Measurements from ENCODE around the gene LRRC41.

Gene LRRC41

DNA sequence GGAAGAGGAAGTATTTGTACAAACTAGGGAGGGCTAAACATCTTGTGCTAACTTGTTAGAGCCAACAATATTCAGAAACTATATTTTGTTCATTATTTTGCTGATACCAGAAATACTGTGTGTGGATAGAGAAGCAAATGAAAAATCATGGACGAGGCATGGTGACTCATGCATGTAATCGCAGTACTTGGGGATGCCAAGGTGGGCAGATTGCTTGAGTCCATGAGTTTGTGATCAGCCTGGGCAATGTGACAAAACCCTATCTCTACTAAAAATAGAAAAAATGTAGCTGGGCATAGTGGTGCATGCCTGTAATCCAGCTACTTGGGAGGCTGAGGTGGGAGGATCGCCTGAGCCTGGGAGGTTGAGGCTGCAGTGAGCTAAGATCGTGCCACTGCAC, 13.4 kb downstream of the LRRC41 start:
- no peak for DNase-seq (ENCODE audit: extremely low spot score, insufficient read length, low read depth)
- no peak for FAIRE-seq

DNA sequence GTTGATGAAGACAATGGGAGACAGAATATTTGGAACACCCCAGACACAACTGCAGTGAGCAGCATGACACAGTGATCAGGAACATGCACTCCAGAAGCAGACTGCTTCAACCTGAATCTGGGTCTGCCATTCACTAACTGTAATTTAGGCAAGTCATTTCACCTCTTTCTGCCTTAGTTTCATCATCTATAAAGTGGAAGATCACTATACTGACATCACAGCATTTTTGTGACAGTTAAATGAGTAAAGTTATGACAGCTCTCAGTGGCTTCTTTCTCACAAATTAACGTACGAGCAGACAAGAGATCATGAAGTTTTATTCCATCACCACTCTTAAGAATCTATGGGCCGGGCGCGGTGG, 14.3 kb downstream of the LRRC41 start:
- FAIRE-seq (no peak), DNase-seq (ENCODE audit: extremely low spot score, insufficient read length, low read depth) (no peak)

DNA sequence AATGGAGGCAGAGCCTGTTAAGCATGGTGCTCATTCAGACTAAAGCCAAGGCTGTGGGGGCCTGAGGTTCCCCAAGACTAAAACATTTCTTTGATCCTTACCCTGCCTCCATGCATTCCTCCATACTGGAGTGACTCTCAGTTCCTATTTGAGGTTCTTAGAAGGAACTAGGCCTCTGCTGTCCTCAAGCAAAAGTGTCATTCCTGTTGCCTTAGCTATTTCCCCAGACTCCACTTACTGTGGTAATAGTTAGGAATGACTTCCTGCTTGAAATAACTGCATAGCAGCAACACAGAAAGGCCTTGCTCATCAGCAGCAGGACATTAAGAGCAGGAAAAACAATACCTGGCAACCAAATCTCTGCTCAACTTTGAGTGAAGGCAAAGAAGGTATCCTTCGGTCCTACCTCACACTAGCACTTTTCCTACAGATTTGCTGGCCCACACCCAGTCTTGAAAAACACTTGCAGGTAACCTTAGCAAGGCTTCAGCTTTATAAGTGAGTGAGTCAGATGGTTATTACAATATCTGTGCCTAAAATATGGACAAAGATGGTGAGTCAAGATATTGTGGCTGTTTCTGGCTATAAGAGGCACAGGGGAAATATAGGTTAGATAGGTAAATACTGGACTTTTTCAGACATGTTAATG, 14.8 kb downstream of the LRRC41 start:
- DNase-seq (ENCODE audit: extremely low spot score, insufficient read length, low read depth) (no peak), FAIRE-seq (no peak)

DNA sequence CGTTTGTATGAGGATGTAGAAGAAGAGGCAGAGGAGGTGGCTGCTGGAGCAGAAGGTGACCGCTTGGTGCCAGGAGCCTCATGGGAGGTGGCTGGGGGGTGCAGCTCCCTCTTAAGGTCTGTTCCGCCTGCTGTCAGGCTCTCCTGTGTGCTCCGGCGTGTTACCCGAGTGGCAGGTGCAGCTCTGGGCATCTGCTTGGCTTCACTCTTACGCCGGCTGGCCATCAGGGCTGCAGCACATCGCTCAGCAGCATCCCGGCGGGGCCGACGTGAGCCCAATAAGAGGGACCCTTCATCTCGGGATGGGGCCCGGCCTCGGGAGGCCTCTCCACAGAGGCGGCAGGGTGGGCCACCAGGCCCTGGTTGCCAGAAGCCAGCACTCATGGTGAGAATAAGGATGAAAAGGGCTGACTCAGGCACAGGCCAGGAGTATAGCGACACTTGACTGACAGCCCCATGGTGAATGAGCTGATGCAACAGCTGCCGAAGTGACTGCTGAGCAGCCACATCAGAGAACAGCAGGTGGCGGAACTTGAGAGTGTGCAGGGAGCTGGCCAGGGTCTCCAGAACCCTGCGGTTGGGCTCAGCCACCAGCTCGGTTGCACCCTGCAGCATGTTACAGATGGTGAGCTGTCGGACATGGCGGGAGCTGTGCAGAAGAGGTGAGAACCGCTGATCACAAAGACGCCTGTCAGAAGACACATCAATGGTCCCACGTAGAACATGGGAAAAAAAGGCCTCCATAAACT, 17.5 kb downstream of the LRRC41 start:
- FAIRE-seq (no peak), DNase-seq (ENCODE audit: extremely low spot score, insufficient read length, low read depth) (no peak)

DNA sequence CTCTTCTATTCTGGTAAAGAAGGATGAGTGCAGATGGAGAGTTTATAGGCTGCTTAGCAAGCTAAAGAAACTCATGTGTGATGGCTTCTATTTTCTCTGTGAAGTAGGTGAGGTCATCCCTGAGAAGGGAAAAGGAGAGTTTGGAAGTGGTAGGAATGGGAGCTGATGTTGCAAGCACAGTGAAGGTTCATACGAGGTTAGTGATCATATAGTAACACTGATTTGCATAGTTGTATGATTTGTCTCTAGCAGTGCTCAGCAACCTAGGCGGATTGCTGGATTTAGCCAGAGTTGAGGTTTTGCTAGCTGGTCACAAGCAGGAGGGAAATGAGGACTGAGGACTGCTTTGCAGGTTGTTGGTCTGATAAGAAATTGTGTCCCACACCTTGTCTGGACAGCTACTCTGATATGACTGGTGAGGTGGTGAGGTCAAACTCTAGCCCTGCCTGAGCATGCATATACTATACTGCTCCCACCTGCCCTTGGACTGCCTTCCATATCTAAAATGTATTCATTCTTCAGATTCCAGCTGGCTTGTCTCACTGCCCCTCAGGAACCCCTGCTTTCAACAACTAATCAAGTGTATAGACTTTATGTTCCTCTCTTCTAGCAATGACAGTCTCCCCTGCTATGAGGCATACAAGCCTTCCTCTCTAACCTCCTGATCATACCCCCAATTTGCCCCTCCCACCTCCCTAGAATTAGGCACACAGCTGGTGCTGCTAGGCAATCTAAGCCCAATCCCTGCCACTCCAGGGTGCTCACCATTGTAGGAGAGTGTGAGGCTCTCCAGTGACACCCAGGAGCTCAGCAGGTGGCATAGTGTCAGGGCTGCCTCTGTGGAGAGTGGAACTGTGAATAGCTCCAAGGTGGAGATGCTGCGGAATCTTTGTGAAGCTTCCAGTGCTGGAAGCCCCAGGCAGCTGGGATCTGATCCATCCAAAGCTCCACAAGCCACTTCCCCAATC, 18.5 kb downstream of the LRRC41 start:
- DNase-seq (ENCODE audit: extremely low spot score, insufficient read length, low read depth) (no peak), FAIRE-seq (no peak)

DNA sequence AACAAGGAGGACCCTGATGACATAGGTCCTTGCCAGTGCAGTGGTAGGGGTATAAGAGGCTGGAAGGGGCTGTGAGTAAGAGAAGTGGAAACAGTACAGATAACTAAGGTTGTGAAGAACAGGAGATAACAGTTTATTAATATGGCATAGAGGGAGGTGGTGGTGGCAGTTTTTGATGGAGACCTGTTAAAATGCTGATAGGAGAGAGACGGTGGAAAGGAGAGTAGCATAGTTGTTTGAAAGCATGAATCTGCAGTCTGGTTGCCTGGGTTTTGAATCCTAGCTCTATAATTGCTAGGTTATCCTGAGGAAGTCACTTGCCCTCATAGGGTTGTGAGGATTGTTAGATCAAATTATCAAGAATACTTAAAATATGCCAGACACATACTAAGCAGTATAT, 19.4 kb downstream of the LRRC41 start:
- DNase-seq (ENCODE audit: extremely low spot score, insufficient read length, low read depth): no peak
- no peak for FAIRE-seq

DNA sequence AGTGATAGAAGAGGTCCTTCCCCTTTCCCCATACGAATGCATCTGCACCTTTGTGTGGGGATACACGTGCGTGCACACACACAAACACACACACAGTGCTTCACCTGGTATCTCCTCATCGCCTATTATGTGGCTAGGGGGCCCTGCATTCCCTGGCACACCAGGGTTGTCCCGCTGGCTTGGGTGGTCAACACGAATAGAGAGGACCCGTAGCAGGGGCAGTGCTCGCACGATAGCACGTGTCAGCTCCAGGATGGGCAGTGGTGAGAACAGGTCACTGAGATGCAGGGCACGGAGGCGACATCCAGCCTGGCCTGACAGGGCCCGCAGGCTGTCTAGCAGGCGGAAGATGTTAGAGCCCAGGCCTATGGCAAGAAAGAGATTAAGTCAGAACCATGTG, 22.4 kb downstream of the LRRC41 start:
- FAIRE-seq (no peak), DNase-seq (ENCODE audit: extremely low spot score, insufficient read length, low read depth) (no peak)

DNA sequence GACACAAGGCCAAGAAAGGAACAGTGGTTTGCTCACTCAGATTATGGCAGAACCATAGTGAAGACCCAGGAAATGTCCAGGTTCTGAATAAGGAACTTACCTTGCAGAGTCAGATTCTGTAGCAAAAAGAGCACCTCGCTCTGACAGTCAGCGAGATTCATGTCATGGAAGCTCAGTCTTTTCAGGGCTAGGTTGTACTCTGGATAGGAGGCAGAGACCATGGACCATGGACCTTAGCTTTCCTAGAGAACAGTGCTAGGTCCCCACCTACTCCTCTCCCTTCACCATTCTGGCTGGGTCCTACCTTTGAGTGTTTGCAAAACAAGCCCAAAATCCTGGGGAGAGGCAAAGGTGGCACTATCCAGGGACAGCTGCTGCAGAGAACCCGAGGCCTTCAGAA, 23.3 kb downstream of the LRRC41 start:
- DNase-seq (ENCODE audit: extremely low spot score, insufficient read length, low read depth) (no peak), FAIRE-seq (no peak)

DNA sequence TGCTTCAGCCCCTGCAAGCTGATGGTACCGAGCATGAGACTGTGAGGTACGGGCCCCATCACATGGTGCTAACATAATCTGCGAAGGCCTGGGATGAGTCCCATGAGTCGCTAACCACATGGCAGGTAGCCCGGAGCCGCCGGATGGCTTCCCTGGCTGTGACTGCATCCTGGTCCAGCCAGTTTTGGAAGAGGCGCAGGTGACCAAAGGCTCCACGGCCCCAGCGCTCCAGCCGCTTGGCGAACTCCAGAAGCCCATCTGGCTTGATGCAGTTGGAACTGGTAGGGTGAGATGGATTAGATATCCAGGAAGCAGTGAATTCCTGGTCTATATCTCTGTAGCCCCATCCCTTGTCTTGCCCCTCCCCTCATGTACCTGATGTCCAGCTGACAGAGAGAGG, 24.6 kb downstream of the LRRC41 start:
- no peak for FAIRE-seq

DNA sequence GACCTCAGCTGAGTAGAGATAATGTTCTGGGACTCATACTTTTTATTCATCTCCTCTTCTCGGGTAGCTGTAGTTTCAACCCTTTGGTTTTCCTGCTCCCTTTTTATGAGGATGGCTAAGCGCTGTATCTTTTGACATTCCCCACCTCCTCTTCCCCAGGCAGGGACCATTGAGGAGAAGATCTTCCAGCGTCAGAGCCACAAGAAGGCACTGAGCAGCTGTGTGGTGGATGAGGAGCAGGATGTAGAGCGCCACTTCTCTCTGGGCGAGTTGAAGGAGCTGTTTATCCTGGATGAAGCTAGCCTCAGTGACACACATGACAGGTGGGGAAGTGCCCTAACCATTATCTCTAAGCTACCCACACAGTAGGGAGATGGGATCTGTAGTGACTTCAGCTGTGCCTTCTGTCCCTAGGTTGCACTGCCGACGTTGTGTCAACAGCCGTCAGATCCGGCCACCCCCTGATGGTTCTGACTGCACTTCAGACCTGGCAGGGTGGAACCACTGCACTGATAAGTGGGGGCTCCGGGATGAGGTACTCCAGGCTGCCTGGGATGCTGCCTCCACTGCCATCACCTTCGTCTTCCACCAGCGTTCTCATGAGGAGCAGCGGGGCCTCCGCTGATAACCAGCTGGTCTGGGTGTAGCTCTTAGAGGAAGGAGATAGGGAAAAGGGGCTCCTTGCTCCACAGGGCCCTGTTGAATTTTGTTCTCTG, 25.6 kb downstream of the LRRC41 start:
- FAIRE-seq (no peak), DNase-seq (ENCODE audit: extremely low spot score, insufficient read length, low read depth) (no peak)

More for the DNA sequence above, 24.6 kb downstream of the LRRC41 start:
- DNase-seq (ENCODE audit: extremely low spot score, insufficient read length, low read depth): no peak

DNA sequence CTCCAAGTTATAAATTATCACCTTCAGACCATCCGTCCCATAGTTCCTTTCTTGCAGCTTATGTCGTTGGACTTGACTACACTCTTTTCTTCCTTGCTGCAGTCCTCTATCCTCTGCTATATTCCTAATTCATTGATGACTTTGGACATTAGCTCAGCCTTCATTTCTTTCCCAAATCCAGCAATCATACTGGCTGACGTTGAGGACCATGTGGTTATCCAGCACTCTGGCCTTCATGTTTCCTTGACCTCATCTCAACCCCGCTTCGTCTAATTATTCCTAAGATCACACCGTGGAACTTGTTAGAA, 28.4 kb downstream of the LRRC41 start:
- FAIRE-seq: no peak
- no peak for DNase-seq (ENCODE audit: extremely low spot score, insufficient read length, low read depth)

DNA sequence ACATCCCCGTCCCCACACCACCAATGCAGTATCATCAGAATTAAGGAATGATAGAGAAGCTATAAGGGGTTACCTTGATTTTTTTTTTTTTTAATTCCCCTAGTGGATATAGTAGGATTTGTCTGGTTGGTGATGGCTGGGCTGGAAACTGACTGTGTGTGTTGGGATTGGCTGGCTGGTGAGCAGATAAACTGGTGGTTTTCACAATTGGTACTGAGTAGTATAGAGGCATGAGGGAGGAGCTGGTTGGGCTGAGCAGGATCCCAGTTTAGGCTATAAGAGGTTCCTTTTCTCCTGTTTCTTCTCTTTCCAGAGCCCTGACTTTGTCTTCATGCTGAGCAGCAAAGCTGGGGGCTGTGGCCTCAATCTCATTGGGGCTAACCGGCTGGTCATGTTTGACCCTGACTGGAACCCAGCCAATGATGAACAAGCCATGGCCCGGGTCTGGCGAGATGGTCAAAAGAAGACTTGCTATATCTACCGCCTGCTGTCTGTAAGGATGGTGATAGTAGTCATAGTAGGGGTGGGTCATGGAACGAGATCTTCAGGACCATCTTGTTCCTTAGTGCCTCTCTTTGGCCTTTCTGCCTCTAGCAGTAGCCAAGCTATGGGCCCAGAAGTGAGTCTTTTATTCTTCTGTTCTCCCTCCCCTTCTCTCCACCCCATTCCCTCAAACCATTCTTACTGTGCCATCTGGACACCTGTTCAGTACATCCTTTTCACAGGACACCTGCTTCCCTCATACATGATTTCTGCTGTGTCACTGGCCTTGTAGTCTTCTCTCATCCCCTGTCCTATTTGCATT, 29.0 kb downstream of the LRRC41 start:
- FAIRE-seq (no peak), DNase-seq (ENCODE audit: extremely low spot score, insufficient read length, low read depth) (no peak)

DNA sequence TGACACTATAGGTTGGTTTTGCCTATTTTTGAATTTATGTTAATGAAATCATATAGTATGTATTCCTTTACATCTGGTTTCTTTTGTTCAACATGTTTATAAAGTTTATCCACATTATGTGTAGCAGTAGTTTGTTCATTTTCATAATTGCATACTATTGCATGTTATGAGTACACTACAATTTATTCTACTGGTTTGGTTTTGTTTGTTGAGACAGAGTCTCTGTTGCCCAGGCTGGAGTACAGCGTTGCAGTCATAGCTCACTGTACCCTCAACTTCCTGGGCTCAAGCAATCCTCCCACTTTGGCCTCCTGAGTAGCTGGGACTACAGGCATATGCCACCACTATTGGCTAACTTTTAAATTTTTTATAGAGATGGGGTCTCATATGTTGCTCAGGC, 34.8 kb downstream of the LRRC41 start:
- FAIRE-seq (no peak), DNase-seq (ENCODE audit: extremely low spot score, insufficient read length, low read depth) (no peak)

DNA sequence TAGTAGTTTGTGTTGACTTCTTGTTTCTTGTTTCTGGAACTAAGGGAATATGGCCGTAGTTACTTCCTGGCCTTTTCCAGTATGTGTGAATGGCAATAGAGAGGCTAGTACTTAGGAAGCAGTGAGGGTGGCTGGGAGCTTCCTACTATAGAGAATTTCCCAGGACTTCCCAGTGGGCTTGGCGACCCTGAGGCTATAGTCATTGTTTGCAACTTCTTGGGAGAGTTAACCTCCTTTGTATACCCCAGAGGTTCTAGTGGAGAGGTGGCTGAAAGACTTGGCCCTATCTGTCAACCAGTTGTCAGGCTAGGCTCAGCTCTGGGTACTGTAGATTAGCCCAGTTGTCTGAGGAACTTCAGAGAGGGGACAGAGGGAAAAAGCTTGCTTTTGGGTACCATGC, 40.3 kb downstream of the LRRC41 start:
- DNase-seq (ENCODE audit: extremely low spot score, insufficient read length, low read depth) (no peak), FAIRE-seq (no peak)

DNA sequence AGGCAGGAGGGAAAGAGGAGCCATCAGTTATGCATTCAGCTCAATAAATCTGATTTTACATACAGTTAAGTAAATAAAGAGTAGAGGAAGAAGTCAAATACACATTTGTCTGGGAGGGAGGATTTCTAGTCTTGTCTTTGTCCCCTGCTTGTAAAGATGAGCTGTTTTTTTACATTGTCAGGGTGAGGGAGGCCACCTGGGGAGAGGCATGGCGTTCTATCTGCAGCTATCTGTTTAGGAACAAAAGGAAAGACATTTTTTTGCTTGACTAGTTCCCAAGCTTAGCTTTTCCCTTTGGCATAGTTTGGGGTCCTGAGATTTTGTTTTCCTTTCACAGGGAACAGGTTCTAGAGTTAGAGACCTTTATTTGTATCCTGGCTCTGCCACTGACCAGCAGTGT, 40.9 kb downstream of the LRRC41 start:
- DNase-seq (ENCODE audit: extremely low spot score, insufficient read length, low read depth) (no peak), FAIRE-seq (no peak)

DNA sequence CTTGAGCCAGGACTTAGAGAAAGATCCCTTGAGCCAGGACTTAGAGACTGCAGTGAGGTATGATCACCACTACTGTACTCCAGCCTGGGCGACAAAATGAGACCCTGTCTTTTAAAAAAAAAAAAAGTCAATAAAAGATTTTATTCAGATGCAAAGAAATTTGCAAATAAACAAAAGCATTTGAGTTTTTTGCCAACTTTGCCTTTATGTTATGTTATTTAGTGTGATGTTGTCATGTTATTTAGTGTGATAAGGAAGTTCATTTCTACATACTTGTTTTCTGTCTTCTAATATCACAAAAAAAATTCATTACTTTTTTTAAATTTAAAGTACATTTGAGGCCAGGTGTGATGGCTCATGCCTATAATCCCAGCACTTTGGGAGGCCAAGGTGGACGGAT, 46.9 kb downstream of the LRRC41 start:
- no peak for DNase-seq (ENCODE audit: extremely low spot score, insufficient read length, low read depth)
- FAIRE-seq: no peak

DNA sequence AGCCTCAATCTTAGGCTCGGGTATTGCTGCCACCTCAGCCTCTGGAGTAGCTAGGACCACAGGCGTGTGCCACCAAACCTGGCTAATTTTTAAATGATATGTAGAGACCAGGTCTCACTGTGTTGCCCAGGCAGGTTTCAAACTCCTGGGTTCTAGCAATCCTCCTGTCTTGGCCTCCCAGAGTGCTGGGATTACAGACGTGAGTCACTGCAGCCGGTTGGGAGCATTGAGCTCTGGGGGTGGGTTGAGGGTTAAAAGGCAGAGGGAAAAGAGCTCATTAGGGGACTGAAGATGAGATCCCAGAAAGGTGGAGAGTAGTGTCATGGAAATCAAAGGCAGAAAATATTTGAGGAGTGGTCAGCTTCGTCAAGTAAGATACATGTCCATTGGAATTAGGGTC, 48.7 kb downstream of the LRRC41 start:
- no peak for FAIRE-seq
- DNase-seq (ENCODE audit: extremely low spot score, insufficient read length, low read depth): no peak

DNA sequence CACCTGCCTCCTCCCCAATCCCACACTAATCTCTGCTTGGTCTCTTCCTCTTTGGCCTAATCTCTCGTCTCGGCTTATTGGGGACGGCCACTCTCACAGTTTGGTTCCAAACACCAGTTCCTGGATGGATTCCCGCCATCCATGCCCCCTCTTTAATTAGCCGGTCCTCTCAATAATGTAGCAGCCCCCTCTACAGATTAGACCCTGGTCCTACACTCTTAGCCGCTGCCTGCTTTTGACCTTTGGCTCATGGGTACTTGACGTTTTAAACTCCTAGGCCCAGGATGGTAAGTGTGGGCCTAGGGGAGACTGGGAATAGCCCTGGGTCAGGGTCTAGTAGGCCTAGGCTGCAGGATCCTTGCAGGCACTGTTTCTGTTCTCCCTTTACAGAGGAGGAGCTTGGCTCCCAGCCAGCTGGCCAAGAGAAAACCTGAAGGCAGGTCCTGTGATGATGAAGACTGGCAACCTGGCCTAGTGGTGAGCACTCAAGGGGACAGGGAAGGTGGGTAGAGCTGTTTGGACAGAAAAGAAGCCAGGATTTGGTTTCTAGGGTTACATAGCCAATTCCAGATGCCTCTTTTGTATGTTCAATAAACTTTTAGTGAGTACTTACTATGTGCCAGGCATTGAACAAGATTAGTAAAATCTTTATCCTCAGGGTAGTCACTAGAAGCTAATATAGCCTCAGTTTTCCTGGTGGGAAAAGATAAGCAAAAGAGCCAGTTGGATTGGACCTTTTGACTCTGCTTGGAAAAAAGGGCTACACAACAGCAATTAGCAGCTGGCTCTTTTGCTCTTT, 55.1 kb downstream of the LRRC41 start:
- DNase-seq (ENCODE audit: extremely low spot score, insufficient read length, low read depth): no peak
- FAIRE-seq: peak; percentile 33

Measured in GM18507 (cell line).